Measurements from ENCODE around the gene PPP3CA.

The PPP3CA gene

DNA sequence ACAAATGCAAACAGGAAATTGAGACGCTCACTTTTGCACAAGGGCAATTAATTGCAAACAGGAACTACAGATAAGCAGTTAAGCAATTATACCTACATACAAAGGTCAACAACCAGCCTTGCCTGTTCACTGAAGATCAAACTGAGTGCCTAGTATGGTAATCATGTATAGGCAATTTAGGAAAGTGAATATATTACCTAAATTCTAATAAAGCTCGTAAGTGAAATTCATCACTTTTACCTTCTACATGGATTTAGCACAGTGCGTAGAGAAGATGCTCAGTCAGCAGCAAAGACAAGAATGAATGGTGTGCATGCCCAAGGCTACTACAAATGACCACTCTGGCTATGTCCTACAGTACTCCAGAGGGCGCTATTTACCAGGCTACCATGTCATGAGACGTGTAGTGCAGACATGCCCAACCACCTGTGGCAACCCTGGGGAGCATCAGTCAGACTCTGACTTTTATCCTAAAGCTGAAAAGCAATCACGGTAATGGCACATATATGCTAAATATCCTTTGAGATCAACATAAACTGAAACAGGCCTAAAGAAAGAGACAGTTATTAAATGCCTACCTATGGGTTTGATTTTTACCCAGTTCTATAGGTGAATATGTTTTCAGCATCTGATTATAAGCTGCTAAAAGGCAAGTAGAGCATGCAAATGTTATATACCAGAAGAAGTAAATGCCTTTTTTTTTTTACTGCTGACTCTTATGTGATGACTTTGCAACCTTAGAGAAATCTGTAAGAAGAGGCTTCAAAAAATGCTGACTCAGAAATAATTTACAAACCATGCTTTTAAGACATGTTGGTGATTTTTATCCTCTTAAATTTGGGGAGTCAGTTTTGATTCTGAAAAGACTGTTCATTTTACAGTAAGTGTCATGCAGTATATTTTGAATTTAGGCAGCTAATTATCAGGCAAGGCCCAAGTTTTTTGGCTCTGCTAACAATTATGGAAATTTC, 178.0 kb downstream of the PPP3CA start:
- DNase-seq = peak; percentile 14

DNA sequence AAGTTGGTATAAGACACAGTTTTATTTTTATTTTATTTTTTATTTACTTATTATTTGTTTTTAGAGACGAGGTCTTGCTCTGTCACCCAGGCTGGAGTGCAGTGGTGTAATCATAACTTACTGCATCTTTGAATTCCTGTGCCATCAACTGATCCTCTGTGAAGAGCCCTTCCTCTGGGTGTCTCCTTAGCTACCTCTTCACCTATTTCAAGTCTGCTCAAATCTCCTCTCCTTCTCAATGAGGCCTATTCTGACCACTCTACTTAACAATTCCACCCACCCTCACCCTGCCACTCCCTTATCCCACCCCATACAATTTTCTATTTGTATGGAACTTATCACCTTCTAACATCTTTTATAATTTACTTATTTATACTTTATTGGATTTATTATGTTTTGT, 183.4 kb downstream of the PPP3CA start:
- DNase-seq = no peak

DNA sequence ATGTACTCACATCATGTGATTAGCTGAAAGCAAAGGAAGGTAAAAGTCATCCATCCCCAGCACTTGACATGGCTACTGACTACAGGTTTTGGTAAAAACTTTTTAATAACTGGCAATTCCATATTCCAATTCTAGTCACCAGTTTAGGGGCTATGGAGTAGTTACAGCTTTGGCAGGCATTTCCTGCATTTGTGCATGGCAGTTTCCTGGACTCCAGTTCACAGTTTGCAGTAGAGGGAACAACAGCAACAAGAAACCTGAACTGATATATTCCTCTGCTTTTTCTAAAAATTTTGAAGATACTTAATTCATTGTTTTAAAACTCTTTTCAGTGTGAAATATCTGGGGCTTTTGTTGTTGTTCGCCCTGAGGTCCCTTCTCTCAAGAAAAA, 184.3 kb downstream of the PPP3CA start:
- DNase-seq = no peak

DNA sequence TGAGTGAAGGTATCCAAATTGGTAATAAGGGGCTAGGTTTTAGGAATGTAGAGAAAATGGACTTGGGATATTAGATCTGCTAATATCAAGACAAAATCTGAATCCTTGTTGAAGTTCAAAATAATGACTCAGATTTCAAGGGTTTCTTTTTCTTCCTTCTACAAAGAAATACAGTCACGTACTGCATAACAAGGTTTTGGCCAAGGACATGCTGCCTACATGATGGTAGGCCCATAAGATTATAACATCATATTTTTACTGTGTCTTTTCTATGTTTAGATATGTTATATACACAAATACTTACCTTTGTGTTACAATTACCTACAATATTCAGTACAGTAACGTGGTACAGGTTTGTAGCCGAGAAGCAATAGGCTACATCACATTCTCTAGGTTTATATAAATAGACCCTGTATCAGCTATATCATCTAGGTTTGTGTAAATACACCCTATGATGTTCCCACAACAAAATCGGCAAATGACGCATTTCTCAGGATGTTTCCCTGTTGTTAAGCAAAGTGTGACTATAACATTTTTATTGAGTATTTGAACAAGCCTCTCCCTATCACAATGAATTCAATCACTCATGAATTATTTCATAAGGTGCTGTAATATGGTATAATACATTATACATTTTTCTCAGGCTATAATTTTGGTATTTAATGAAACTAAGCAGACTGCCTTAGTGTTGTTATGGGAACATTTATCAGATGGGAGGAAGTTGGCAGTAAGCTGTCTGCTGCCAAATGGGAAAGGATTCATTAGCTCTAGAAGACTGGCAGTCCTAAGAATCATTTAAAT, 186.3 kb downstream of the PPP3CA start:
- DNase-seq = no peak

DNA sequence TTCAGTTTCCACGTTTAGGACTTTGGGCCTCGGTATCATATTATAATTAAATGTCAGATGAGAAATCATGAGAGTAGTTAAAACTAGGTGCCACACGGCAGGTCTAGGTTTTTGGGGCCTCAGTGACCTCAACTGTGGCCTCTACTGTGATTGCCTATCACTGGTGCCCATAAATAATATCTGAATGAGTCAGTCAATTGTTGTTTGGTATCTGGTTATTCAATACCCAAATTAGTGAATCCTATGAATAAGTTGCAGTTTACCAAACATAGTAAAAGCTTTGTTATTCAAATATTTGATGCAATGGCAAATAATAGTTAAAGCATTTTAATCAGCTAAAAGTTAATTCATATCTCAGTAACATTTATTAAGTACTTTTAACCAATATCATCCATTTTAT, 188.8 kb downstream of the PPP3CA start:
- DNase-seq = no peak

DNA sequence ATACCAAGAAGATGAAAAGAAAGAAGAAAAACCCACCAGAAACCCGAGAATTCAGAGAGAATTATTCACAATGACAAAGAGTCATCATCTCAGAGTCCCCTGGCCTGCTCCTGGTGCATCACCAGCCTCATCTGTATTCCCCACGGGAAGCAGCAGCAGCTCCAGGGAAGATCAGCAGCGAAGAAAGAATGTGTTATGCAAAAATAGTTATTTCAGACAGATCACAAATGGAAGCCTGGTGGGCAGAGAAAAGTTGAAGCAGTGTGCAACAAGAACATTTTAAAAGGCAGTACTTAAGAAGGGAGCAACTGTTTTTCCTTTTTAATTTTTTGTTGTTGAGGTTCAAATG, 189.2 kb downstream of the PPP3CA start:
- no peak for DNase-seq

DNA sequence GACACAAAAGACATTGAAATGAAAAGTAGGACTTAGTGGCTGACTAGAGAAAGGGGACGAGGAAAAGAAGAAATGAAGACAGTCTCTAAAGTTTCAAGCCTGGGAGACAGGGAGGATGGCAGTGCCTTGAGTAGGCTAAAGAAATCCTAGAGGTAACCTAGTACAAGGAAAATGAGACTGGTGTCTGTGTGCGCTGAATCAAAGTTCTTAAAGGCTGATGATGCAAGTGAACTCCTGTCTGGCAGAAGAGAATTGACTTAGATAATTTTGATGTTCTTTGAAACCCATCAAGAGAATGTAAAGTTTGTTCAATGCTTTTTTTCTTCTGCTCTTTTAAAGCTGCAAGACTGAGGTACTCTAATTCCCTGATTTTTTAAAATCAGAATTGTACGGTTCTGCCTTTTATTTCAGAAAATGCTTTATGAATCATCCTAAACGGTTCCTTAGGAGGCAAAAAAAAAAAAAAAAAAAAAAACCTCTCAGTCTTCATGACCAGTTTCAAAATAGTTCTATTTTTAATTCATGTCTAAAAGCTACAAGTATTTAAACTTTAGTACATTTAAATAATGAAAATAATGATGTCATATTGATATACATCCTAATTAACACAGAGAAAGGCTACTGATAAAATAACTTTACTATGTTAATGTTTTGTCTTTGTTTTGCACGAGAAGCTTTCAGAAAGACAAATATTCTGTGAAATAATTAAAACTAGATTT, 189.8 kb downstream of the PPP3CA start:
- no peak for DNase-seq

DNA sequence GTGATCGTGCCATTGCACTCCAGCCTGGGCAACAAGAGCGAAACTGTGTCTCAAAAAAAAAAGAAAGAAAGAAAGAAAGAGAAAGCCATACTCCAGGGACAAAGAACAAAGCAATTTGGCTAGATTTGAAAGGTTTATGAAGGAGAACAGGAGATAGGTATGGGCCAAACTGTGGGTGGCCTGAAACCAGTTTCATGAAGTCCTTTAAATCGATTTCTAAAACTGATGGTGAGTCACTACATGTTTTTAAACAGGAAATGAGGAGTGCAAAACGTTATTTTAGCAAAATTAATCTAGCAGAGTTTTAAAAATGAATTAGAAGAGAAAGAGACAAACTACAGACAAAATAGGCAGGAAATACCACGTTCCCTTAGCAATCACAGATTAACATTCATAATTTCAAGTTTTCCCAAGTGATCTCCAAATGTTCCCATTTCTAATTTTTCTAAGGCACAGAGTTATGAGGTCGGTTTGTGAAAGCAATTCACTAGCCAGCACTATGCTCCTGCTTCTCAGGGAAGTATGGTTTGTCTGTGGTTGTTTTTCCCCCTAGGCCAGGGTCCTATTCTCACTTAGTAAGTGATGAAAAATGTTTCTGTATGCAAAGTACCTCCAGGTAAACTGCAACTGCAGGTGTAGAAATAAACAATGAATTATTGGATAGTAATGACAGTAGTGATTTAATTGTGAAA, 190.6 kb downstream of the PPP3CA start:
- no peak for DNase-seq

DNA sequence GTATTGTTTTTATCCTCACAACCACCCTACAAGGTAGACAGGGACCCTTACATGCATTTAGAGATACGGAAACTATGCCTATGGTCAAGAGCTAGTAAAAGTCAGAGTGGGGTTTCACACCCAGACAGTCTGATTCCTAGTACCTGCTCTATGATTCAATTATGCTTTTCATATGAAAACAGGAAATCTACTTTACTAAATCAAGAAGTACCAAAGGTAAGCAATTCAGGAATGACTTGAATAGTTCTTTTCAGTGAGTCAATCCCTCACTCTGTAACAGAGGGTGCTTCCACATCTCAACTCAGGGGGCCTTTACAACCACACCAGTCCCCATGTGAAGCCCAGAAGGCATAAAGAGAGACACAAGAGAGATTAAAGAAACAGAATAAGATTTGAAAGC, 191.4 kb downstream of the PPP3CA start:
- no peak for DNase-seq

DNA sequence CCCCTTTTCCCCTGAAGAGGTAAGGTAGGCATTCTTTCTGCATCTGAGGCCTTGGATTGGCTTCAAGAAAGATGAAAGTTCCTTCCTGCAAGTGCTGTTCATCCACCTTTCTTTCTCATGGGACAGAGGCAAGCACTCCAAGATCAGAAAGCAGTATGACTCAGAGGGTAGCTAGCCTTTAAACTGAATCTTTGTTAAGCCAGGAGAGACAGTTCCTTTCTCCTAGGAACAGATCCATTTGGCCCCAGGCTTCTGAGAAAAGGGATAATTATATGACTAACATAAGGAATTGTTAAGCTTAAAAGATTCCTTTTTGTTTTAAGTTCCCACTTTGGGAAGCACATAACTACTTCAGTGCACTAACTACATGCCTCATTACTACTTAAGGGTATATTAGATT, 192.0 kb downstream of the PPP3CA start:
- no peak for DNase-seq

DNA sequence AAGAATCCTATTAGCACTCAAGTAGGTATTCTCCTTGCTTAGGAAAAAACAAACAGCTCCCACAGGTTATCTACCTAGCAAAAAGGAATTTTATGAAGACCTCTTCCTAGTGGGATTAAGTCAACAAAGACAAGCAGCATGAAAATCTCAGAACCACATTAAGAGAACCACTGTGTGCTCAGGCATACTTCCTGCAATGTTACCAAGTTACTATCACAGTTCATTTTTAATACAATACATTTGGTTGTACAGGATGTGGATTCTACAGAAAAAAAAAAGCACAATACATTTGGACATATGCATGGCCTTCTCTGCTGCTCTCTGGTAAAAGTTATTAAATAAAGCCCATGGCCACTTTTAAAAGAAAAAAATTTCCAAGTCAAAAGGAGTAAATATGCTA, 193.7 kb downstream of the PPP3CA start:
- DNase-seq = no peak

DNA sequence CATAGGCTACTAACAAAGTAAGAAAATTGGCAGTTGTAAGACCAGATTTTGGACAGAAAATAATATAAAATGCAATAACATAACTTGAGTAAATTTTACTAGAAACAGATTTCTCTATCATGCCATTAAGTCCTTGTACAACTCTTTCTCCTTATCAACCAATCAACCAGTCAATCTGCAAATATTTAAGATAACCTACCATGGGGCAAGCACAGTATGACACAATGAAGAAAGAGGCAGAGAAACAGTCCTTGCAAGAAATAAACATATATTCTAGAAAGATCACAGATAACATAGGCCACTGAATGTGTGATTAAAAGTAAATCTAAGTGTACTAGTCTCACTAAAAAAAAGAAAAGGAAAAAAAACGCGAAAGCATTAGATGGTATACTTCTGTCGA, 194.8 kb downstream of the PPP3CA start:
- DNase-seq = no peak

DNA sequence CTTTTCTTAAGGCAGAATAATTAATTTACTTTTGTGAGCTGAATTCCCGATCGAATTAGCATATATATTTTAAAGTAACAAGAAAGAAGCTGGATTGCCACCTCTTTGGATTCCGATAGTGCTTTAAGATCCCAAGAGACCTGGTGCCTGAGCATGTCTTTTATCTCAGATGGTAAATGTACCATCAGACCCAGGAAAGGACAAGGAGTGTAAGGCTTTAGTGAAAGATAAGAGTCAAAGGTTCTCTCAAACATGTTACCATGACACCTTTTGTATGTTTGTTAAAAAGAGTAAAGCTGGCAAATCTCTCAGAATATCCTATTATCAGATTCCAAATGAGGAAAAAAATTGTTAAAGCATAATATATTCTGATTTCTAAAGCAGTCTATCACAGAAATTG, 198.8 kb downstream of the PPP3CA start:
- DNase-seq = no peak

DNA sequence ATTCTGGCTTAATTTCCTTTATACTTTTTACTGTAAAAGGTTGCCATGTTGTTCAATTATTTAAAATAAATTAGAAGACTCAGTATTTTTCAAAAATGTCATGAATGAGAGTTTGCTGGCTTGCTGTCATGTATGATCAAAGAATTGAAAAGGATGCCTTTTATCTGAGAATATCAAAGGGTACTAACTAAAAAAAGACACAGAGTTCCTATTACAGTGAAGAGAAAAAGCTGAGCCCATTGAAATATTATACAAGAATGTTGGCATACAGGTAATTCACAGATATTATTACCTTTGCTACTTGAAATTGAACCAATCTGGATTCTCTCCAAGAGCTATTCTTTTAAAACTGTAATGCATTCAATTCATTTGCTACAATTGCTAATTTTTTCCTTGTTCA, 200.0 kb downstream of the PPP3CA start:
- no peak for DNase-seq

DNA sequence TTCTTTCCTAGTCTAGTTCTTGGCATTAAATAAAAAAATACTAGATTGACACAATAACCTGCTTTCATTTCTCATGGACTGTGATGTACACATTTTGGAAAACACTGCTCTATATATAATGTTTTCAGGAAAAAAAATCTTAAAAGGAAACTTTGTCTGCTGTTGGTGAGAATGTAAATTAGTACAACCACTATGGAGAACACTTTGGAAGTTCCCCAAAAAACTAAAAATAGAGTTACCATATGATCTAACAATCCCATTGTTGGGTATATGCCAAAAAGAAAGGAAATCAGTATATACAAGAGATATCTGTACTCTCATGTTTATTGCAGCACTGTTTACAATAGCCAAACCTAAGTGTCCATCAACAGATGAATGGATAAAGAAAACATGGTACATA, 202.3 kb downstream of the PPP3CA start:
- no peak for DNase-seq

DNA sequence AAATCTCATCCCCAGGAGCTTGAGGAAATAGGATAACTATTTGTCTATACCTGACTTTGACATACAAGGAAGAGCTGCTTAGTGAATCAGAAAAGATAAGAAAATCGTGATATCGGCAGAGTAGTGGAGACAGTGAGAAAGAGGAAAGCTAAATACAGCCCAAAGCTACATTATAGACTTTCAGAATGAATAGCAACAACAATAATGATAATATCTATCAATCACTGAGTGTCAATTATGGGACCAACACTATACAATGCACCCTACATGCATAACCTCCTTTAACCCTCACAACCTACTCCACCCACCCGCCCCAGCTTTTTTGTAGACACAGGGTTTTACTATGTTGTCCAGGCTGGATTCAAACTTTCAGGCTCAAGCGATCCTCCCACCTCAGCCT, 205.1 kb downstream of the PPP3CA start:
- no peak for DNase-seq

DNA sequence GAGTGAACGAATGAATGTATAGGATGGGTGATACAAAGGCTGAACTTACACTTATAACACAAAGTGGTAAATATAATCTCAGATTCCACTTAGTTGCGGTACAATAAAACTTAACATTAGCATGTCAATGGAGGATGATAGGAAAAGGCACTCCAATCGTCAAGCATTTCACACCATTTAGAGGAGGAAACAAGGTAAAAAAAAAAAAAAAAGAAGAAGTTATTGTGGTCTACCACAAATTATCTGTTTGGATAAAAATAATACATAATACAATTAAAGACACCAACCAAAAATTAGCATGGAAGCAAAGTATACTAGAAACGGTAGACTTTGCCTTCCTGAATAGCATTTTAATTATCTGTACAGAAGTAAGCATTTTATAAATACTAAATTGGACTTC, 205.5 kb downstream of the PPP3CA start:
- DNase-seq = no peak

DNA sequence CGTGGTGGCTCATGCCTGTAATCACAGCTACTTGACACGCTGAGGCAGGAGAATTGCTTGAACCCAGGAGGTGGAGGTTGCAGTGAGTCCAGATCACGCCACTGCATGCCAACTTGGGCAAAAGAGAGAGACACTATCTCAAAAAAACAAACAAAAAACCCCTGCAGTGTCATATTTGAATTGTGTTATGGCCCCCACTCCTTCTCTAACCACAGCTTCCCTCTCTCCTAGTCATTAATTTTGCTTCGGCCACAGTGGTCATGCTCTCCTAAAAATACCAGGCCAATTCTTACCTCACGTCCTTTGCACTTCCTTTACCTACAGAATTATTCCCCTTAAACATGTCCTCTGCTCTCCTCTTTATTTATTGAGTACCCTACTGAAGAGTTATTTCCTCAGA, 206.1 kb downstream of the PPP3CA start:
- no peak for DNase-seq

DNA sequence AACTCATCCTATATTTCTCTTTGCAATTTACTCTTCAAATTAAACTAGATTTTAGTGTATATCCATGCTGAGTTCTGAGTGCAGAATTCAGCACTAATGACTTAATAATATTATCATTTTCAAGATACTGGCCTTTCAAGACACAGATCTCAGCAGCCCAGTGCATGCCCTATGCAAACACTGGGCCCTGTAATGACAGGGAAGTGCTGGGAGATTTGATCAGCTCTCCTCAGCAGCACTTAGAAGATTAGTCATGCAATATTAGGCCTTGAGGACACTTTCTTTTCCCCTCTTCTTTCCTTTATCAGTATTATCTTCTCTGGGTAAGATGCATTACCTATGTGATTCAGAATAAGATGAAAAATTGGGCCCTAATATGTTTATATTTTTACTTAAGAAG, 207.1 kb downstream of the PPP3CA start:
- DNase-seq = no peak

DNA sequence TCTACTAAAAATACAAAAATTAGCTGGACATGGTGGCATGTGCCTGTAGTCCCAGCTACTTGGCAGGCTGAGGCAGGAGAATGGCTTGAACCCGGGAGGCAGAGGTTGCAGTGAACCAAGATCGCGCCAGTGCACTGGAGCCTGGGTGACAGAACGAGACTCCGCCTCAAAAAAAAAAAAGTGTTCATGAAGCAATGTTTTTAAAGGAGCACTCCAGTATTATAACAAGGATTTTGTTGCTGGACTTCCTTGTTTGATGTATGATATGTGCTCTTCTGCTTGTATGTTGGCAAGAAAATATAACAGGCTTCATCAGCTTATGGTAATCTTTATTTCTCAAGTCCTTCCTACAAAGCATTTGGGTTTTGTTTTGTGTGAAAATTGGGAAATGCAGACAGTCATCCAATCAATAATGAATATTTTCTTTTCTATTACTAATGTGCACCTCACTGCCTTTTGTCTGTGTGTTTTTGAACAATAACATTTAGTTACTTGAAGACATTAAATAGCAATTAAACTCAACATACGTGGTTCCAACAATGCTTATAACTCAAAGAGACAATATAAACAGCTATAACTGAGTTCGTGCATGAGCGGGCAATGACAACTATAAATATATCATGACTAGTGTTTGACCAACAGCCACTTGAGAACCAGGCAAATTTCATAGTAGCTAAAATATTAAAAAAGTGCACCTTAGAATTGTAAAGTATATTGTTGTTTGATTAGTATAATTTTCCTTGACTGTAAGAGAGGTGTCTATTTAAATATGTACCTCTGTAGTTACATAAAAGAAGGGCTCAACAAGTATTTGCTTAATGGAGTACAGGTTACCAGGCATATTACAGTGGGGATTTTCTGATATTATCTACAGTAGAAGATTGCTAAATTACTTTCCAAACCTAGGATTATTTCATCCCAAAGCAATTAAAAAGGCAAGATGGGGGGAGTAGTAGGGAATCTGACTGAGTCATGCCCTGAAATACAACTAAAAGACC, 210.7 kb downstream of the PPP3CA start:
- peak; percentile 40 for DNase-seq

DNA sequence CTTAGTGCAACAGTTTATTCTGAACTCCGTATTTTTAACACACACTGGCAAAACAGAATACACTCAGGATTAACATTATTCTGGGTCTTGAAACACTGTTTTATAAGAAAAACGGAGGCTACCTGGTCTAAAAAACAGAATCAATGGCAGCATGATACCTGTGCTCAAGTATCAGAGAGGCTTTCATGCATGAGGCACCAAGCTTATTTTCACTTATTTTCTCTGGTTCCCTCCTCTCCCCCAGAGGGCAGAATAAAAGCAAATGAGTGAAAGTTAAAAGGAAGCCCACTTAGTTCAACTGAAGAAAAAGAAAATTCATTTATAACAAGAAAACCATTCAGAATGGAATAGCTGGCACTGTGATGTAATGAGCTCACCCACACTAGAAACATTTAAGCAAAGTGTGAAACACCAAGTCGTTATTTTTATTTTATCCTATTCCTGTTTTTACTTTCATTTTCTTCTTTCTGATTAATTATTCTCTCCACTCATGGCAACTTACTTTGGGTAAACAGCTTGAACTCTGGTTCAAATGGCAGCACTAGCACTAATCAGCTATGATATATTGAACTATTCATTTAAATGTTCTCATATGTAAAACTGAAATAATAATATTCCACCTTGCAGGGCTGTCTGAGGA, 211.8 kb downstream of the PPP3CA start:
- no peak for DNase-seq
